PFSK-1 (cell line): ENCODE data around the gene ATP1A1.

Experiments used
- FOXP2 ChIP-seq: optimal IDR thresholded peaks from 2 replicates; pipeline ENCODE3; 2011; ENCODE audit warnings: borderline replicate concordance, control low read depth, inconsistent platforms; ENCODE audit not compliant: insufficient read depth; ENCODE audit errors: extremely low read length, extremely low read depth
- POLR2AphosphoS5 ChIP-seq: IDR thresholded peaks from 2 replicates; pipeline ENCODE4 v1.6.1; 2012; ENCODE audit warnings: low read depth, mild to moderate bottlenecking, control low read depth, low read length, moderate library complexity
- SIN3A ChIP-seq: IDR thresholded peaks from 2 replicates; pipeline ENCODE4 v1.6.1; 2012; ENCODE audit warnings: mild to moderate bottlenecking, low read length, moderate library complexity, borderline replicate concordance; ENCODE audit not compliant: insufficient read depth
- TAF1 ChIP-seq: IDR thresholded peaks from 2 replicates; pipeline ENCODE4 v1.6.1; 2012; ENCODE audit warnings: low read length, control low read depth, borderline replicate concordance; ENCODE audit not compliant: insufficient read depth
- TF ChIP-seq, protein P1 (sequence below), 2 experiments: IDR thresholded peaks; 2 replicates each; pipeline versions ENCODE4 v1.6.1 to v1.8.0; 2011 to 2012; ENCODE audit warnings: low read depth in 2 of 2, low read length in 2 of 2, control low read depth in 1 of 2, inconsistent platforms in 1 of 2, mild to moderate bottlenecking in 1 of 2, moderate library complexity in 1 of 2; ENCODE audit not compliant: insufficient read depth in 1 of 2

The ATP1A1 gene

DNA sequence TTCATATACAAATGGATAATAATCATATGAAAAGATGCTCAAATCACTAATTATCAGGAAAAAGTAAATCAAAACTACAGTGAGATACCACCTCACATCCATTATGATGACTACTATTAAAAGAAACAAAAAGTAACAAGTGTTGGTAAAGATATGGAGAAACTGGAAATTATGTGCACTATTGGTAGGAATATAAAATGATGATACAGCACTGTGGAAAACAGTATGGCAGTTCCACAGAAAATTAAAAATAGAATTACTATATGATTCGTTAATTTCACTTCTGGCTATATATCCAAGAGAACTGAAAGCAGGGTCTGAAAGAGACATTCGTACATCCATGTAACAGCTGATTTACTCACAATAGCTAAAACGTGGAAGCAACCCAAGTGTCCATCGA lies 21.1 kb upstream of the ATP1A1 start:
- TF ChIP-seq SIN3A, result no peak
- TF ChIP-seq TAF1, result no peak
- TF ChIP-seq FOXP2, result no peak
- no peak for TF ChIP-seq POLR2AphosphoS5
- TF ChIP-seq, protein P1, sequence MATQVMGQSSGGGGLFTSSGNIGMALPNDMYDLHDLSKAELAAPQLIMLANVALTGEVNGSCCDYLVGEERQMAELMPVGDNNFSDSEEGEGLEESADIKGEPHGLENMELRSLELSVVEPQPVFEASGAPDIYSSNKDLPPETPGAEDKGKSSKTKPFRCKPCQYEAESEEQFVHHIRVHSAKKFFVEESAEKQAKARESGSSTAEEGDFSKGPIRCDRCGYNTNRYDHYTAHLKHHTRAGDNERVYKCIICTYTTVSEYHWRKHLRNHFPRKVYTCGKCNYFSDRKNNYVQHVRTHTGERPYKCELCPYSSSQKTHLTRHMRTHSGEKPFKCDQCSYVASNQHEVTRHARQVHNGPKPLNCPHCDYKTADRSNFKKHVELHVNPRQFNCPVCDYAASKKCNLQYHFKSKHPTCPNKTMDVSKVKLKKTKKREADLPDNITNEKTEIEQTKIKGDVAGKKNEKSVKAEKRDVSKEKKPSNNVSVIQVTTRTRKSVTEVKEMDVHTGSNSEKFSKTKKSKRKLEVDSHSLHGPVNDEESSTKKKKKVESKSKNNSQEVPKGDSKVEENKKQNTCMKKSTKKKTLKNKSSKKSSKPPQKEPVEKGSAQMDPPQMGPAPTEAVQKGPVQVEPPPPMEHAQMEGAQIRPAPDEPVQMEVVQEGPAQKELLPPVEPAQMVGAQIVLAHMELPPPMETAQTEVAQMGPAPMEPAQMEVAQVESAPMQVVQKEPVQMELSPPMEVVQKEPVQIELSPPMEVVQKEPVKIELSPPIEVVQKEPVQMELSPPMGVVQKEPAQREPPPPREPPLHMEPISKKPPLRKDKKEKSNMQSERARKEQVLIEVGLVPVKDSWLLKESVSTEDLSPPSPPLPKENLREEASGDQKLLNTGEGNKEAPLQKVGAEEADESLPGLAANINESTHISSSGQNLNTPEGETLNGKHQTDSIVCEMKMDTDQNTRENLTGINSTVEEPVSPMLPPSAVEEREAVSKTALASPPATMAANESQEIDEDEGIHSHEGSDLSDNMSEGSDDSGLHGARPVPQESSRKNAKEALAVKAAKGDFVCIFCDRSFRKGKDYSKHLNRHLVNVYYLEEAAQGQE (IDR thresholded peaks at IDR 0.05; ENCODE audit: insufficient read depth in 1 of 2, low read depth in 2 of 2, low read length in 2 of 2), result no peak

DNA sequence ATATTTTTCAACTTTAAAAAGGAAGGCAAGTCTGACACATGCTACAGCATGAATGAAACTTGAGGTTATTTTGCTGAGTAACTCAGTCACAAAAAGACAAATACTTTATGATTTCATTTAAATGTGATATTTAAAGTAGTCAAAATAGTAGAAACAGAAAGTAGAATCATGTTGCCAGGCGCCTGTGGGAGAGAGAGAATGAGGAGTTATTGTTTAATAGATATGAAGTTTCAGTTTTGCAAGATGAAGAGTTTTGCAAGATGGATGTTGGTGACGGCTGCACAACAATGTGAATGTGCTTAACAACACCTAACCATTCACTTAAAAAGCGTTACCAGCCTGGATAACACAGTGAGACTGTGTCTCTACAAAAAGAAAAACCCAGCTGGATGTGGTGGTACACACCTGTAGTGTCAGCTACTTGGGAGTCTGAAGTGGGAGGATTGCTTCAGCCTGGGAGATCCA lies 20.7 kb upstream of the ATP1A1 start:
- TF ChIP-seq, protein P1 (IDR thresholded peaks at IDR 0.05; ENCODE audit: insufficient read depth in 1 of 2, low read depth in 2 of 2, low read length in 2 of 2), result no peak
- TF ChIP-seq TAF1, result no peak
- no peak for TF ChIP-seq FOXP2
- no peak for TF ChIP-seq POLR2AphosphoS5
- TF ChIP-seq SIN3A, result no peak

DNA sequence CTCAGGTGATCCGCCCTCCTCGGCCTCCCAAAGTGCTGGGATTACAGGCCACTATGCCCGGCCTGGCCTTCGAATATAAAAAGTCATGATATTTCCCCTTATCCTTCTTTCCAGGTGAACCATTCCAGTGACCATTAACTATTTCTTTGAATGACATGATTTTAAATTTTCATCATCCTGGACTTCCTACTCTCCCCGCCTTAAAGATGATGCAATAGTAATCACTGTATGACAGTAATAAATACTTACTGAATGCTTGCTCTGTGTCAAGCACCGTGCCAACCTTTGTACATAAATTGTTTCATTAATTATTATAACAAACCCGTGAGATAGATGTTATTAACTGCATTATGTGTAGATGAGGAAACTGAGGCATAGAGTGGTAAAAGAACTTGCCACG lies 19.9 kb upstream of the ATP1A1 start:
- no peak for TF ChIP-seq FOXP2
- TF ChIP-seq SIN3A, result no peak
- TF ChIP-seq TAF1, result no peak

DNA sequence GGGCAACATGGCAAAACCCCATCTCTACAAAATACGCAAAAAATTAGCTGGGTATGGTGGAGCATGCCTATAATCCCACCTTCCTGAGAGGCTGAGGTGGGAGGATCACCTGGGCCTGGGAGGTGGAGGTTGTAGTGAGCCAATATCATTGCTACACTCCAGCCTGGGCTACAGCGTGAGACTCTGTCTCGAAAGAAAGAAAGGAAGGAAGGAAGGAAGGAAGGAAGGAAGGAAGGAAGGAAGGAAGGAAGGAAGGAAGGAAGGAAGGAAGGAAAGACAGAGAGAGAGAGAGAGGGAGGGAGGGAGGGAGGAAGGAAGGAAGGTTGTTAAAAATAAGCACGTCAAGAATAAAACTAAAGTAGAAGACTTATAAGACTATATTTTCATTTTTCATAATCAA lies 17.0 kb upstream of the ATP1A1 start:
- TF ChIP-seq, protein P1 (IDR thresholded peaks at IDR 0.05; ENCODE audit: insufficient read depth in 1 of 2, low read depth in 2 of 2, low read length in 2 of 2), result no peak
- TF ChIP-seq FOXP2 (no peak), POLR2AphosphoS5 (no peak), SIN3A (no peak), TAF1 (no peak)

DNA sequence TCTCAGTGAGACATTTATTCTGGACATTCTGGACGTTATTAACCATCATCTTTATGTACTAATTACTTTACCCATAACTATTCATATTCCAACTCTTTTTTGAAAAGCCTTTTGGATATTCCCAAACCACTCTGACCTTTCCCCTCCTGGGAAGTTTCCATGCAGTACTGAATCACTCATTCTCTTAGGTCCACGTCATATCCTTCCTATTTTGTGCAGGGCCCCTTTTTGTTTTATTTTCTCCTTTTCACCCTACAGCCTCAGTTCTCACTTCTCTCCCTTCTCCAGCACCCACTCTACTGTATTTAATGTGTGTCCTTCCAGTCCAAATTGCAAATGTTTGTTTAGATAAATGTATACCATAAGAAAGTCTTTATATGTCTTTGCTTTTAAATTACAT lies 16.4 kb upstream of the ATP1A1 start:
- TF ChIP-seq POLR2AphosphoS5 (no peak), FOXP2 (no peak), SIN3A (no peak), TAF1 (no peak)
- TF ChIP-seq, protein P1 (IDR thresholded peaks at IDR 0.05; ENCODE audit: insufficient read depth in 1 of 2, low read depth in 2 of 2, low read length in 2 of 2), result no peak
